ENCODE results near the gene PHF21A. TPM values are rescaled to one million over a fixed set of nuclear protein-coding genes. Genes with fewer than 3 reads are reported as not detected.

PHF21A gene
- total RNA-seq, 1 donor from 2014 or later = 49.6 TPM

- Histone ChIP-seq H2AFZ (replicated peaks) (no peak overlapping the region), H3K9ac (no peak overlapping the region), H3K36me3 (no peaks in the 10 kb centered on the region), H4K20me1 (ENCODE audit: low read depth) (peaks cover 15% of the 10 kb centered on the region), H3K27me3 (peaks cover 7% of the 10 kb centered on the region), H3F3A (ENCODE audit: low read depth) (peaks cover 9% of the 10 kb centered on the region), H3K4me1 (no peaks in the 10 kb centered on the region), H3K9me3 (ENCODE audit: low read depth) (no peaks in the 10 kb centered on the region), H3K4me2 (no peak overlapping the region), H3K4me3 (no peak overlapping the region), H3K79me2 (ENCODE audit: low read depth) (peaks cover 5% of the 10 kb centered on the region), H3K27ac (no peak overlapping the region)
- peaks cover 28% of the 10 kb centered on the region for H3K27me3 Mint-ChIP-seq (ENCODE audit: insufficient read depth, low read depth)
- H3K4me1 Mint-ChIP-seq = peaks cover 9% of the 10 kb centered on the region
- H3K9me3 Mint-ChIP-seq = no peaks in the 10 kb centered on the region
- peaks cover 5% of the 10 kb centered on the region for H3K36me3 Mint-ChIP-seq
- TF ChIP-seq CTCF (IDR thresholded peaks at IDR 0.05) = no peak
- no peak for TF ChIP-seq EZH2phosphoT487 (IDR thresholded peaks at IDR 0.05)
- no peak for TF ChIP-seq EZH2 (IDR thresholded peaks at IDR 0.05)
- DNase-seq (ENCODE audit: low spot score) = no peak
- H3K27ac Mint-ChIP-seq = no peak overlapping the region
- no peak overlapping the region for H3K4me3 Mint-ChIP-seq
Observed at GRCh38 chr11:45927684-45928413, 193.4 kb downstream of the PHF21A start.

GRCh38 chr11:45927332-45927683 lies 193.9 kb downstream of the PHF21A start:
- Histone ChIP-seq H3K36me3 (no peaks in the 10 kb centered on the region), H3K27me3 (peaks cover 10% of the 10 kb centered on the region), H3F3A (ENCODE audit: low read depth) (peaks cover 9% of the 10 kb centered on the region), H3K9ac (no peak overlapping the region), H2AFZ (replicated peaks) (no peak overlapping the region), H3K79me2 (ENCODE audit: low read depth) (peaks cover 5% of the 10 kb centered on the region), H3K9me3 (ENCODE audit: low read depth) (no peaks in the 10 kb centered on the region), H3K27ac (no peak overlapping the region), H3K4me3 (no peak overlapping the region), H3K4me1 (no peaks in the 10 kb centered on the region), H4K20me1 (ENCODE audit: low read depth) (peaks cover 15% of the 10 kb centered on the region), H3K4me2 (no peak overlapping the region)
- peaks cover 9% of the 10 kb centered on the region for H3K4me1 Mint-ChIP-seq
- H3K27me3 Mint-ChIP-seq (ENCODE audit: insufficient read depth, low read depth) = peaks cover 26% of the 10 kb centered on the region
- TF ChIP-seq CTCF (IDR thresholded peaks at IDR 0.05) (no peak), EZH2 (IDR thresholded peaks at IDR 0.05) (no peak), EZH2phosphoT487 (IDR thresholded peaks at IDR 0.05) (no peak)
- peaks cover 4% of the 10 kb centered on the region for H3K36me3 Mint-ChIP-seq
- H3K27ac Mint-ChIP-seq = no peak overlapping the region
- no peaks in the 10 kb centered on the region for H3K9me3 Mint-ChIP-seq
- no peak overlapping the region for H3K4me3 Mint-ChIP-seq
- DNase-seq (ENCODE audit: low spot score) = no peak

- peaks cover 27% of the 10 kb centered on the region for H3K27me3 Mint-ChIP-seq (ENCODE audit: insufficient read depth, low read depth)
- H3K9me3 Mint-ChIP-seq = no peaks in the 10 kb centered on the region
- Histone ChIP-seq H3K4me3 (no peak overlapping the region), H3K9me3 (ENCODE audit: low read depth) (no peaks in the 10 kb centered on the region), H3K4me1 (peaks cover 3% of the 10 kb centered on the region), H3K4me2 (no peak overlapping the region), H3F3A (ENCODE audit: low read depth) (peaks cover 15% of the 10 kb centered on the region), H3K36me3 (no peaks in the 10 kb centered on the region), H3K79me2 (ENCODE audit: low read depth) (peaks cover 5% of the 10 kb centered on the region), H3K27ac (no peak overlapping the region), H3K9ac (no peak overlapping the region), H3K27me3 (peaks cover 10% of the 10 kb centered on the region), H4K20me1 (ENCODE audit: low read depth) (peaks cover 15% of the 10 kb centered on the region), H2AFZ (replicated peaks) (no peak overlapping the region)
- no peak overlapping the region for H3K4me3 Mint-ChIP-seq
- peaks cover 2% of the 10 kb centered on the region for H3K36me3 Mint-ChIP-seq
- H3K4me1 Mint-ChIP-seq = peaks cover 10% of the 10 kb centered on the region
- TF ChIP-seq CTCF (IDR thresholded peaks at IDR 0.05) (no peak), EZH2phosphoT487 (IDR thresholded peaks at IDR 0.05) (no peak), EZH2 (IDR thresholded peaks at IDR 0.05) (no peak)
- no peak overlapping the region for H3K27ac Mint-ChIP-seq
- no peak for DNase-seq (ENCODE audit: low spot score)
Observed at GRCh38 chr11:45926536-45927331, 194.5 kb downstream of the PHF21A start.

Data from neural progenitor cell (in vitro differentiated cells).